ENCODE results near the gene CYP4V2.

DNA sequence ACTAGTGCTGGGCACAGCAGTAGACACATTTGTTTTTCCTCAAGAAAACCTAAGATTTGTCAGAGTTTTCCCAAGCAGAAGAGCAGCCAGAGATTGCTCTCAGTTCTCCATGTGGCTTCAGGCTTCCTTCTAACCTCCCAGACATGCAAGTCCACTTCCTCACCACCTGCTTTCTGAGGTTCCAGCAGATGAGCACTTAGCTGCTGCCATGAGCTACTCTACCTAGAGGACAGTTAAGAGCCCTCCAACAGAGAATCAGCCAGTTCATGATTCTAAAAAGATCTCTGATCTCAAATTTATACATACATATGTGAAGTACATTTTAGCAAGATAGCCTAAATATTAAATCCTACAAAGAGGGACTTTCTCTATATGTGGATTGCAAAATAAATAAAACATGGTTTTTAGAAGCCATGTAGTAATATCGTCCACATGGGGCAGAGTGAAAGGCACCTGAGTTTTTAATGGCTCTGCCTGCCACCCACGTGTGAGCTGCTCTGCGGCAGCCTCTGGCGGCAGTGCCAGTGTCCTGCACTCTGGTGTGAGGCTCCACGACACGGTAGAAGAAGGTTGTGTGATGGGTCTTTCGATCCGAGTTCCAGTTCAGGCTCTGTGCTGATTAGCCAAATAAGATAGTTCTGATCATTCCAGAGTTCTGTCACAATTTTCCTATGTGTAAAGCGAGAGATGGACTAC lies 10.3 kb downstream of the CYP4V2 start:
- TF ChIP-seq, protein P1, sequence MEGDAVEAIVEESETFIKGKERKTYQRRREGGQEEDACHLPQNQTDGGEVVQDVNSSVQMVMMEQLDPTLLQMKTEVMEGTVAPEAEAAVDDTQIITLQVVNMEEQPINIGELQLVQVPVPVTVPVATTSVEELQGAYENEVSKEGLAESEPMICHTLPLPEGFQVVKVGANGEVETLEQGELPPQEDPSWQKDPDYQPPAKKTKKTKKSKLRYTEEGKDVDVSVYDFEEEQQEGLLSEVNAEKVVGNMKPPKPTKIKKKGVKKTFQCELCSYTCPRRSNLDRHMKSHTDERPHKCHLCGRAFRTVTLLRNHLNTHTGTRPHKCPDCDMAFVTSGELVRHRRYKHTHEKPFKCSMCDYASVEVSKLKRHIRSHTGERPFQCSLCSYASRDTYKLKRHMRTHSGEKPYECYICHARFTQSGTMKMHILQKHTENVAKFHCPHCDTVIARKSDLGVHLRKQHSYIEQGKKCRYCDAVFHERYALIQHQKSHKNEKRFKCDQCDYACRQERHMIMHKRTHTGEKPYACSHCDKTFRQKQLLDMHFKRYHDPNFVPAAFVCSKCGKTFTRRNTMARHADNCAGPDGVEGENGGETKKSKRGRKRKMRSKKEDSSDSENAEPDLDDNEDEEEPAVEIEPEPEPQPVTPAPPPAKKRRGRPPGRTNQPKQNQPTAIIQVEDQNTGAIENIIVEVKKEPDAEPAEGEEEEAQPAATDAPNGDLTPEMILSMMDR (IDR thresholded peaks at IDR 0.05), result peak; percentile 39 to 79 (median 55)
- TF ChIP-seq POLR2AphosphoS5 (IDR thresholded peaks at IDR 0.05) (peak in 1 of 2 donors; percentile 9), EP300 (IDR thresholded peaks at IDR 0.05) (no peak)
